ENCODE measurements around the gene PRR4.

PRR4 gene

GRCh38 chr12:10829994-10830393 is 19.3 kb downstream of the PRR4 start:
- Mint-ChIP-seq H3K27ac (no peak overlapping the region), H3K36me3 (ENCODE audit: low read depth) (no peaks in the 10 kb centered on the region), H3K27me3 (no peaks in the 10 kb centered on the region), H3K9me3 (no peaks in the 10 kb centered on the region), H3K4me3 (no peak overlapping the region), H3K4me1 (ENCODE audit: low read depth) (no peaks in the 10 kb centered on the region)
- no peak for DNase-seq

GRCh38 chr12:10826258-10826657 is 23.0 kb downstream of the PRR4 start, which contains the start of gene TAS2R10:
Gene TAS2R10, minus strand, starts transcription at chr12:10826358. Its CDS starts 89 bp downstream, at chr12:10826269.
- Mint-ChIP-seq H3K27ac (no peak within 1 kb of the TSS), H3K27me3 (no peaks in the 10 kb centered on the region), H3K4me3 (no peak within 1 kb of the TSS), H3K4me1 (ENCODE audit: low read depth) (no peaks in the 10 kb centered on the region), H3K36me3 (ENCODE audit: low read depth) (no peaks in the 10 kb centered on the region), H3K9me3 (no peaks in the 10 kb centered on the region)
- DNase-seq: no peak

GRCh38 chr12:10824957-10825356 is 24.3 kb downstream of the PRR4 start:
- H3K27me3 Mint-ChIP-seq: no peaks in the 10 kb centered on the region
- H3K27ac Mint-ChIP-seq: no peak overlapping the region
- no peaks in the 10 kb centered on the region for H3K36me3 Mint-ChIP-seq (ENCODE audit: low read depth)
- H3K4me3 Mint-ChIP-seq: no peak overlapping the region
- H3K9me3 Mint-ChIP-seq: no peaks in the 10 kb centered on the region
- no peak for DNase-seq
- H3K4me1 Mint-ChIP-seq (ENCODE audit: low read depth): no peaks in the 10 kb centered on the region

GRCh38 chr12:10811883-10812536 is 37.3 kb downstream of the PRR4 start:
- Mint-ChIP-seq H3K36me3 (ENCODE audit: low read depth) (no peaks in the 10 kb centered on the region), H3K27ac (no peak overlapping the region), H3K27me3 (peaks cover 25% of the 10 kb centered on the region), H3K4me1 (ENCODE audit: low read depth) (no peaks in the 10 kb centered on the region), H3K4me3 (no peak overlapping the region), H3K9me3 (no peaks in the 10 kb centered on the region)
- no peak for DNase-seq

GRCh38 chr12:10810068-10810467 is 39.2 kb downstream of the PRR4 start, which contains the start of gene TAS2R9:
Gene TAS2R9, minus strand, starts transcription at chr12:10810168. Its CDS starts 93 bp downstream, at chr12:10810075.
- no peak within 1 kb of the TSS for H3K27ac Mint-ChIP-seq
- no peak within 1 kb of the TSS for H3K4me3 Mint-ChIP-seq
- no peaks in the 10 kb centered on the region for H3K36me3 Mint-ChIP-seq (ENCODE audit: low read depth)
- peaks cover 38% of the 10 kb centered on the region for H3K27me3 Mint-ChIP-seq
- H3K4me1 Mint-ChIP-seq (ENCODE audit: low read depth): no peaks in the 10 kb centered on the region
- H3K9me3 Mint-ChIP-seq: no peaks in the 10 kb centered on the region
- DNase-seq: no peak

DNA sequence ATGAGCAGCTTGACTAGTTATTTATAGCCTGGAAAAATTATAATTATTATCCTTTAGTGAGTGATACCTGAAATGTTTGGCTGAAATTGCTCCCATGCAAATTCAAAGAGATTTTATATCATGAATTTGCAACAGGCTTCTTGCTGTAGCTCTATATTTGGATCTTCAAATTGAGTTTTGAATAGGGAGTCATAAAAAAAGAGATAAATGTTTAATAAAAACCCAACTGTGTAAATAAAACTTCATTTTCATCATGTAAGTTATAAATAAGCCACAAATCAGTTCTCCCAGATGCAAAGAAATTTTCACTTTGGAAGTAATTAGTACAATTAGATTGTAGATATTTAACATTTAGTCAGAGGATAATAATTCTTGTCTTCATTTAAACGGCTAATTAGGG is 42.1 kb downstream of the PRR4 start, which contains the start of gene TAS2R8:
TAS2R8 (minus strand) TSS at position 101 of the 400 bp plus-strand sequence. CDS start 306 bp downstream, outside the sequence.
- Mint-ChIP-seq H3K36me3 (ENCODE audit: low read depth) (no peaks in the 10 kb centered on the region), H3K27ac (no peak within 1 kb of the TSS), H3K9me3 (no peaks in the 10 kb centered on the region), H3K4me1 (ENCODE audit: low read depth) (no peaks in the 10 kb centered on the region), H3K4me3 (no peak within 1 kb of the TSS), H3K27me3 (peaks cover 43% of the 10 kb centered on the region)
- no peak for DNase-seq

DNA sequence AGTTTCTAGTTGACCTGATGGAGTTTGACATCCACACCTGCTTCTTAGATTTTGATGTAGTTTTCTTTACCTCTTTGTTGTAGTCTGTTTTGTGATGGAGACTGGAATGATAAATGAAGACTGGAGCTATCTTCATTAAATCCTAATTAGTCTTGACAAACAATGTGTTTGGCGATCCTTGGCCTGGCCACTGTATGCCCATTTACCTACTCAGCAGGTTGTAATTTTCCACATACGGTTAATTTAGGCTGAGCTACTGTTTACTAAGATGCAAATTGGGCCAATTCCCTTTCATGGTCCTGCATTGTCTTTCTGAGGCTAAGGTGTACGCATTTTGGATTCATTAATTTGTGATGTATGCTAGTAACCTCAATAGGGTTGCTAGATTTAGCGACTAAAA is 46.7 kb downstream of the PRR4 start, which contains the start of gene TAS2R7:
TAS2R7 (minus strand) TSS at position 41 of the 400 bp plus-strand sequence. CDS start 57 bp downstream, outside the sequence.
- peaks cover 35% of the 10 kb centered on the region for H3K27me3 Mint-ChIP-seq
- no peaks in the 10 kb centered on the region for H3K9me3 Mint-ChIP-seq
- H3K4me1 Mint-ChIP-seq (ENCODE audit: low read depth): no peaks in the 10 kb centered on the region

DNA sequence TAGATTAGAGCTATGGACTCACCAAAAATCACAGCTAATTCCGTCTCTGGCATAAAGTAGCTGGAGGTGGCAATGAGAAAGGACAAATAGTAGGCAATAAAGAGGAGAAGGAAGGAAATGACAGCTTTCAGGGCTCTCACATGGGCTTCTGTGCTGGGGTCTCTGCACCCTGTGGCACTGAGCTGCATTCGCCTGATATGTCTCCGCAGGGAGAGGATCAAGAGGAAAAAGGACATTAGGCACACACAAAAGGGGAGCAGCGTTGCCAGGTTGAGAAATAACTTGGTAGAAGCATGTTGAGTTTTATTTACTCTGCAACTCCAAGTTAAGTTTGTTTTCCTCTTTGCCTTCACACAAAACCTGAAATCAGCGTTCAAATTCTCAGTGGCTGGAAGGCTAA is 47.5 kb downstream of the PRR4 start:
- H3K36me3 Mint-ChIP-seq (ENCODE audit: low read depth): no peaks in the 10 kb centered on the region
- H3K9me3 Mint-ChIP-seq: no peaks in the 10 kb centered on the region
- H3K27ac Mint-ChIP-seq: no peak overlapping the region
- H3K4me3 Mint-ChIP-seq: no peak overlapping the region
- H3K27me3 Mint-ChIP-seq: peaks cover 35% of the 10 kb centered on the region
- no peak for DNase-seq
- H3K4me1 Mint-ChIP-seq (ENCODE audit: low read depth): no peaks in the 10 kb centered on the region

More for the DNA sequence above, 46.7 kb downstream of the PRR4 start, which contains the start of gene TAS2R7:
- Mint-ChIP-seq H3K27ac (no peak within 1 kb of the TSS), H3K36me3 (ENCODE audit: low read depth) (no peaks in the 10 kb centered on the region), H3K4me3 (no peak within 1 kb of the TSS)
- no peak for DNase-seq
